Measurements from ENCODE around the gene KCNIP1.

- no peak for TF ChIP-seq POLR2A (IDR thresholded peaks at IDR 0.05; ENCODE audit: low read depth)
- no peak for TF ChIP-seq POLR2AphosphoS5 (IDR thresholded peaks at IDR 0.05)
- no peak for TF ChIP-seq CTCF (IDR thresholded peaks at IDR 0.05)
- no peak for TF ChIP-seq EP300 (IDR thresholded peaks at IDR 0.05)
Observed at GRCh38 chr5:170510126-170510525, 6.3 kb downstream of the KCNIP1 start.

Data from esophagus muscularis mucosa (tissue), 4 donors.